Duodenal mucosa (tissue), 2 donors: ENCODE data around the gene CENPS.

Experiments used
- H3K27ac ChIP-seq: one replicate; pipeline ENCODE4 v1.7.0; 2013; ENCODE audit warnings: low read depth, low read length
- H3K27me3 ChIP-seq, 2 donors: one replicate each; pipeline ENCODE4 v1.7.0; 2013; ENCODE audit warnings: low read length in 2 of 2, control low read depth in 1 of 2; ENCODE audit not compliant: insufficient read depth in 2 of 2, control insufficient read depth in 1 of 2
- H3K36me3 ChIP-seq, 2 donors: one replicate each; pipeline ENCODE4 v1.7.0; 2013; ENCODE audit warnings: low read length in 2 of 2, control low read depth in 1 of 2; ENCODE audit not compliant: insufficient read depth in 2 of 2, control insufficient read depth in 1 of 2
- H3K4me1 ChIP-seq, 2 donors: one replicate each; pipeline ENCODE4 v1.7.0; 2013; ENCODE audit warnings: low read length in 2 of 2, control low read depth in 1 of 2; ENCODE audit not compliant: insufficient read depth in 2 of 2, control insufficient read depth in 1 of 2
- H3K4me3 ChIP-seq, 2 donors: one replicate each; pipeline ENCODE4 v1.7.0; 2013; ENCODE audit warnings: low read length in 2 of 2, low read depth in 1 of 2
- H3K9ac ChIP-seq, 2 donors: one replicate each; pipeline ENCODE4 v1.7.0; 2013; ENCODE audit warnings: low read length in 2 of 2, low read depth in 1 of 2
- H3K9me3 ChIP-seq, 2 donors: one replicate each; pipeline ENCODE4 v1.7.0; 2013; ENCODE audit warnings: low read length in 2 of 2, control low read depth in 1 of 2; ENCODE audit not compliant: control insufficient read depth in 1 of 2

The CENPS gene

DNA sequence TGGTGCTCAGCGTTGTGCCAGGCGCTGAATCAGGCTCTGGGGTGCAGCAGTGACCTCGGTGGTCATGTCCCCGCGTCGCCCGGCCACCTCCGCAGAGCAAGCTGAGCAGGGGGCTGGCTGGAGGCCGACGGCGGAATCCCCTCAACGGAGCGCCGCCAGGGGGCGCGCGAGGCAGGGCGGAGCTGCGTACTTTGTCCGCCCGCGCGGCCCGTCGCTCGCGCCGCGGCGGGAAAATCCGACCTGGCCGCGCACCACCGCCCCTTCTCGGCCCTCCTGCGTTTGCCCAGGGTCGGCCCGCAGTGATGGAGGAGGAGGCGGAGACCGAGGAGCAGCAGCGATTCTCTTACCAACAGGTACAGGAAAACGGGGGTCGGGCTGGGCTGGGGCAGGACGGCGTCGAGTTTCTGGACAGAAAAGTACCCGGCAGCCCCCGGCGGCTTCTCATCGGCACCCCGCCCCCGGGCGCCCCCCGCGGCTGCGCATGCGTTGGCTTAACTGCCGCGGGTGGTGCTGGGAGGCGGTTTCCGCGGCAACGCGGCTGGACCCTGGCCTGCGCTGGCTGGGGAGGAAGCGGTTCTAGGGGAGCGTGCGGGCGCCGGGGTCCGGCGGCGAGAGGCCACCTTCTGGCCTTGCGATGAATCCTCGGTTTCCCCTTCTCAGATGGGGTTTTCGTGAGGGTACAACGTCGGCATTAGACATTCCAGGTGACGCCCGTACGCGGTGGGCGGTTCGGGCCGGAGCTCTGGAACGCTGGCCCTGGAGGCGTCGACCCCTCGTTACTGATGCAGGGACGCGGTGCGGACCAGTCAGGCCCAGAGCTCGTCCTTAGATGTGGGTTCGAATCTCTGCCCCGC lies at the start of gene CENPS:
Gene CENPS (plus strand): TSS at position 218 of the 854 bp plus-strand sequence. CDS start 85 bp downstream, at position 303.
- H3K4me1 ChIP-seq = peaks cover 32 to 49% of the 10 kb centered on the region in 2 donors
- H3K36me3 ChIP-seq = no peaks in the 10 kb centered on the region
- H3K9me3 ChIP-seq = no peaks in the 10 kb centered on the region
- no peaks in the 10 kb centered on the region for H3K27me3 ChIP-seq
- peak within 1 kb of the TSS; percentile 91 to 92 for H3K4me3 ChIP-seq
- no peak within 1 kb of the TSS for H3K27ac ChIP-seq
- H3K9ac ChIP-seq = peak within 1 kb of the TSS; percentile 67 to 91

DNA sequence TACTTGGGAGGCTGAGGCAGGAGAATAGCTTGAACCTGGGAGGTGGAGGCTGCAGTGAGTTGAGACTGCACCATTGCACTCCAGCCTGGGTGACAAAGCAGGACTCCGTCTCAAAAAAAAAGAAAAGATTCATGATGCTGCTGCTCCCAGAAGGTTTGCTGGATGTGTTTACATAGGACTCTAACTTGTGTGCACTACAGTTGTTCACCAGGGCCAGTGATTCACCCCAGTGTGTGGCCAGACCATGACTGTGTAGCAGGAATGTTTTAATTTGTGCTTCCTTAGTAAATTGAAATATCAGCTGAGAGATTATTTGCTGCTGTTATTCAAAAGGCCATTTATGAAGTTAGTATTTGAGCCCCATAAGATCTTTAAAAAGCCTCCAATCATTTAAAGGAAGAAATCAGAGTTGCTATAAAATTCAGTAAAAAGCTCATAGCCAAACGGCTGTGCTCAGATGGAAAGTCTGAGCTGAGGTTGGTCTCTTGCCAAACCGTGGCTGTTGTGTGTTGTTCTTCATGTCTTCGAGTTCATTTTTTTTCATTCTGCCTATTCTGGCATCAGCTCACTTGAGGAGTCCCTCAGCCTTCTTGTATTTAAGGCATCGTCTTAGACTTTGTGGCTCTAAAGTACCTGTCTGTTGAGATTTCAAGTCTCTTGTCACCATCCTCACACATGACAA lies 49.5 kb upstream of the CENPS start:
- H3K9me3 ChIP-seq = no peaks in the 10 kb centered on the region
- peaks cover 19 to 32% of the 10 kb centered on the region in 2 donors for H3K36me3 ChIP-seq

DNA sequence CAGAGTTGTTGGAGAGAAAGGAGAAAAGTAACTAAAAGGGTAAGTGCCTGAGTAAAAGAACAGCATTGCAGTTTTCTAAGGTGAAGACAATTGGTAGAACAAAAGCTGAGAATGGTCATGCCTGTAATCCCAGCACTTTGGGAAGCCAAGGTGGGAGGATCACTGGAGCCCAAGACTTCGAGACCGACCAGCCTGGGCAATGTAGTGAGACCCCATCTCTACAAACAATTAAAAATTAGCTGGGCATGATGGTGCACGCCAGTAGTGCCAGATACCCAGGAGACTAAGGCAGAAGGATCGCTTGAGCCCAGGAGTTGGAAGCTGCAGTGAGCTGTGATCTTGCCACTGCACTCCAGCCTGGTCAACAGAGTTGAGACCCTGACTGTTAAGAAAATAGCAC lies 46.6 kb upstream of the CENPS start:
- Histone ChIP-seq H3K27me3 (no peaks in the 10 kb centered on the region), H3K36me3 (peaks cover 11 to 15% of the 10 kb centered on the region in 2 donors), H3K4me3 (no peak overlapping the region), H3K27ac (no peak overlapping the region), H3K9ac (no peak overlapping the region), H3K4me1 (peaks cover 18 to 22% of the 10 kb centered on the region in 2 donors), H3K9me3 (no peaks in the 10 kb centered on the region)

More for the DNA sequence above, 49.5 kb upstream of the CENPS start:
- Histone ChIP-seq H3K9ac (no peak overlapping the region), H3K27me3 (no peaks in the 10 kb centered on the region), H3K4me1 (peaks cover 5 to 11% of the 10 kb centered on the region in 2 donors), H3K27ac (no peak overlapping the region), H3K4me3 (no peak overlapping the region)

DNA sequence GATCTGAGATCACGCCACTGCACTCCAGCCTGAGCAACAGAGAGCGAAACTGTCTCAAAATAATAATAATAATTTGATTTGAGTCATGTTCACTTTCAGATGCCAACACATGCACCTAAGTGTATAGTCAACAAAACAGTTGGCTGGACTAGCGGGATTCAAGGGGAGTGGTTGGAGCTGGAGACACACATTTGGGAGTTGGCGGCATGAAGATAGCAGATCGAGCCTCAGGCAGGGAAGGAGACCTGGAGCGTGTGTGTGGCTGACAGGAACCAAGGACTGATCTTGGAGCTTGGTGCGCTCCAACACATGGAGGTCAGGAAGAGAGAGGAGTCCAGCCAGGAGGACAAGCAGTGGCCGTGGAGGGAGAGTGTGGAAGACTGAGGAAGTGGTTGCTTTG lies 46.0 kb upstream of the CENPS start:
- Histone ChIP-seq H3K4me3 (no peak overlapping the region), H3K9ac (no peak overlapping the region), H3K4me1 (peaks cover 24% of the 10 kb centered on the region in 2 donors), H3K27ac (no peak overlapping the region), H3K9me3 (no peaks in the 10 kb centered on the region), H3K36me3 (peaks cover 6 to 10% of the 10 kb centered on the region in 2 donors), H3K27me3 (no peaks in the 10 kb centered on the region)

DNA sequence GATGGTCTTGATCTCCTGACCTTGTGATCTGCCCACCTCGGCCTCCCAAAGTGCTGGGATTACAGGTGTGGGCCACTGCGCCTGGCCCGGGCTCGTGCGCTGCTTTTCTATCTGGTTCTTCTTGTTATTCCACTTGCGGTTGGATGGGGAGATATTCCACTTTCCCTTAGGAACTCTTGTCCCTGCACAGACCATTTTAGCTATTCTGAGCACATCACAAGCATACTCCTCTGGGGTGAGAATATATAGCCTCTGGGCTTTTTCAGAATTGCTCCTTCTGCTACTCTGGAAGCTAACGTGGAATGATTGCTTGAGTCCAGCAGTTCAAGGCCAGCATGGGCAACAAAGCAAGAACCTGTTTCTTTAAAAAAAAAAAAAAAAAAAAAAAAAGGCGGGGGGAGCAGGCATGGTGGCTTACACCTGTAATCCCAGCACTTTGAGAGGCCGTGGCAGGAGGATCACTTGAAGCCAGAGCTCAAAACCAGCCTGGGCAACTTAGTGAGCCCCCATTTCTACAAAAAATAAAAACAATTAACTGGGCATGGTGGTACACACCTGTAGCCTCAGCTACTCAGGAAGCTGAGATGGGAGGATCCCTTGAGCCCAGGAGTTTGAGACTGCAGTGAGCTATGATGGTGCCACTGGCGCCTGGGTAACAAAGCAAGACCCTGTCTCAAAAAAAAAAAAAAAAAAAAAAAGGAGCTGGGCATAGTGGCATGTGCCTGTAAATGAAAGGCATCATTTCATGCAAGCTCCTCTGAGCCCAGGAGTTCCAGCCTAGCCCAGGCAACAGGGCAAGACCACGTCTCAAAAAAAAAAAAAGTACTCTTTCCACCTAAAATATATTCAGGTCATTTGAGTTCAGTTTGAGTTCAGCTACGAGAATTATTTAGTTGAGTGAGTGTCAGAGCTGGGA lies 43.2 kb upstream of the CENPS start:
- no peaks in the 10 kb centered on the region for H3K27me3 ChIP-seq
- no peak overlapping the region for H3K9ac ChIP-seq
- no peaks in the 10 kb centered on the region for H3K9me3 ChIP-seq
- H3K4me1 ChIP-seq = peaks cover 20 to 28% of the 10 kb centered on the region in 2 donors
- H3K4me3 ChIP-seq = no peak overlapping the region
- no peak overlapping the region for H3K27ac ChIP-seq
- no peaks in the 10 kb centered on the region for H3K36me3 ChIP-seq

DNA sequence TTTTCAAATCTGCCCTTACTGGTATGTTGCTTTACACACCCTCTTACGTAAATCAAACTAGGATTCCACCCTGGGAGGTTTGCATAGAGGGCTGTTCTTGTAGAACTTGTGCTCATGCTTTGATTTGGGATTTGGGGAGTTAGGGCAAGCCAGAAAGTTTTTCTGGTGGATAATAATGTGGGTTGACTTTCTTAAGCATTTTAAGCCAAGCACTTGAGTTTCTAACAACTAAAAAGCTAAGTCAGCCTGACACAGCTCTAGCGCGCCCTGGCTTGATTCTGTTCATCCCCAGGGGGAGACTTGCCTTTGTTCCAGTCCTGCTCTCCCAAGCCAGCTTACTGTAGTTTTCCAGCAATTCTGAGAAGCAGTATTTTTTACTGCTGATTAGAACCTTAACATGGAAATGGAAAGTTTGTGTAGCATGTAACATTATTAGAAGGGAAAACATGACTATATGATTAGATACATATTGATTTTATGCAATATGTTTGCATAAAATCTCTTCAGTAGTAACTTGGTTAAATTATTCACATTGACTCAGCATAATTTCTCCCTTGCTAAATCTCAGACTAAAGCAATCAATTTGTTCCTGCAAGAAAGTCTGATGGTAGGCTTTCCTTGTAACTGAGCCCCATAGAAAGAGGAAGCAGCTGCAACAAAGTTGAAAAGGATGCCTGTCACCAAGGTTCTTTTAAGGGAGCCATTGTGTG lies 42.4 kb upstream of the CENPS start:
- Histone ChIP-seq H3K27me3 (no peaks in the 10 kb centered on the region), H3K36me3 (no peaks in the 10 kb centered on the region), H3K9ac (peak overlapping the region in 1 of 2 donors; percentile 13), H3K9me3 (no peaks in the 10 kb centered on the region), H3K27ac (peak overlapping the region; percentile 4), H3K4me3 (peak overlapping the region; percentile 17 to 31), H3K4me1 (peaks cover 20 to 28% of the 10 kb centered on the region in 2 donors)

DNA sequence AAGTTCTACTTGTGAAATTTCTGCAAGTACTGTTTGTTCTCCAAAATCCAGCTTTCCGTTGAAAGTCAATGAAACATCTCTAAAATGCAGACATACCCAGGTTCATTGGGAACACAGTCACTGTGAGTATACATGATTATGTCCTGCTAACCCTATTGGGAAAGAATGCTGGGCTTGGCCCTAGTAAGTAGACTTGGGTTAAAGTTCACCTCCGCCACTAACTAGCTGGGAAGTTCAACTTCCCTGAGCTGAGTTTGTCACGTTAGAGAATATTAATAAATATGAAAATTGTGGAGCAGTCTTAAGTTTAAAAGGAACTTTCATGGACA lies 41.9 kb upstream of the CENPS start:
- peak overlapping the region; percentile 4 for H3K27ac ChIP-seq
- no peaks in the 10 kb centered on the region for H3K9me3 ChIP-seq
- H3K36me3 ChIP-seq = no peaks in the 10 kb centered on the region
- no peak overlapping the region for H3K9ac ChIP-seq
- peak overlapping the region; percentile 13 to 31 for H3K4me3 ChIP-seq
- H3K4me1 ChIP-seq = peaks cover 20 to 28% of the 10 kb centered on the region in 2 donors
- H3K27me3 ChIP-seq = no peaks in the 10 kb centered on the region

DNA sequence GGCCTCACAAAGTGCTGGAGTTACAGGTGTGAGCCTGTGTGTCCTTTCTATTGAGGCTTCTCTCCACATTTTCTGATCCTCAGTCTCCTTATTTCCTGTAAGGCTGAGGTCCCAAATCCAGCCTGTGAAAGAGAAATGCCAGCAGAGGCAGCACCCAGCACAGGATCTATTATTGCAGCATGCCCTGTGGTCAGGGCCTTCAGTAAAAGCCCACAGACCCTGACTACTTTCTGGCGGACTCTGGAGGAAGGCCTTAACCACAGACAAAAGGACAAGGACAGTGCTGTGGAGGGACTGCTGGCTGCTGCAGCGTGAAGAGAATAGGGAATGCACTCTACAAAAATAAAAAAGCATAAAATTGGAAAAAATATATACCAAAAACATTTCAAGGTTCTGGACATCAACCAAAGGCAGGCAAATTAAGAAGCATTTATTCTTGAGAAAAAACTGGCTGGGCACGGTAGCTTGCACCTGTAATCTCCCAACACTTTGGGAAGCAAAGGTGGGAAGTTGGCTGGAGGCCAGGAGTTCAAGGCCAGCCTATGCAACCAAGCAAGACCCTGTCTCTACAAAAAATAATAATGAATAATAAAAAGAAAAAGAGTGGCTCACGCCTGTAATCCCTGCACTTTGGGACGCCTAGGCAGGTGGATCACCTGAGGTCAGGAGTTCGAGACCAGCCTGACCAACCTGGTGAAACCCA lies 40.8 kb upstream of the CENPS start:
- Histone ChIP-seq H3K4me1 (peaks cover 20 to 28% of the 10 kb centered on the region in 2 donors), H3K27me3 (no peaks in the 10 kb centered on the region), H3K27ac (no peak overlapping the region), H3K9me3 (no peaks in the 10 kb centered on the region), H3K36me3 (no peaks in the 10 kb centered on the region), H3K4me3 (no peak overlapping the region), H3K9ac (no peak overlapping the region)

DNA sequence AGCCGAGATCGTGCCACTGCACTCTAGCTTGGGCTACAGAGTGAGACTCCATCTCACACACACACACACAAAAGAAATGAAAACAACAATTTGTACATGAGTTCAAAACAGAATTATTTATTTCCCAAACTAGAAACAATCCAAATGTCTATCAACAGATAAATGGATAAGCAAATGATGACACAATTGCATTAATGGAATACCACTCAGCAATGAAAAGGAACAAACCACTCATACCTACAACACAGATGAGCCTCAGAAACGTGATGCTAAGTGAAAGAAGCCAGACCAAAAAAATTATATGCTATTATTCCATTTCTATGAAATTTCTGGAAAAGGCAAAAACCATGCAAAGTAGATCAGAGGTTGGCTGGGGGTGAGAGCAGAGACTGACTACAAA lies 33.4 kb upstream of the CENPS start:
- Histone ChIP-seq H3K9ac (no peak overlapping the region), H3K4me1 (peaks cover 11 to 20% of the 10 kb centered on the region in 2 donors), H3K27ac (no peak overlapping the region), H3K27me3 (no peaks in the 10 kb centered on the region), H3K9me3 (no peaks in the 10 kb centered on the region), H3K4me3 (no peak overlapping the region), H3K36me3 (peaks cover 0 to 3% of the 10 kb centered on the region in 2 donors)
